Measurements from ENCODE around the gene C10orf67.
"Not testable (repeated sequence)": the region's sequence is repeated elsewhere in the genome, so short reads cannot be mapped to it uniquely, and the experiment has no call there.

C10orf67 gene

GRCh38 chr10:23263441-23264164 is 81.0 kb downstream of the C10orf67 start:
- no peak for DNase-seq (ENCODE audit: low read depth)

GRCh38 chr10:23262928-23263327 is 81.7 kb downstream of the C10orf67 start:
- no peak for DNase-seq (ENCODE audit: low read depth)

GRCh38 chr10:23258516-23258915 is 86.1 kb downstream of the C10orf67 start:
- no peak for DNase-seq (ENCODE audit: low read depth)

DNA sequence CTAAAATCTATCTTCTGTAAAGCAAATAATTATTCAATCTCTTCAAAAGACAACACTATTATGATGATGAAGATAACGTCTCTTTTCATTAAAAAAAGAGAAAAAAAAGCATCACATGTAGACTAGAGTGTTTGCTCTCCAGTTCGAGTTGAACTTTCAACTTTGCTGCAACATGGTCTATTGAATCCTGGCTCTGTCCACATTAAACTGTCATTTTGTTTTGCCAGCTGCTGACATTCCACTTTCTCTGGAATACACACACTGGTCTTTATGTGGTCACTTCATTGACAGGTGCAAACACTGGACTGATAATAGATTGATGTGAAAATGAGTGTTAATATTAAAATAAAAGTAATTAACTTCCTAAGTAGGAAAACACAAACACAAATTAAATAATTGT is 90.8 kb downstream of the C10orf67 start:
- DNase-seq (ENCODE audit: low read depth) = no peak

- not testable (repeated sequence) for DNase-seq (ENCODE audit: low read depth)
Observed at GRCh38 chr10:23252859-23253258, 91.7 kb downstream of the C10orf67 start.

GRCh38 chr10:23241779-23242178 is 102.8 kb downstream of the C10orf67 start:
- not testable (repeated sequence) for DNase-seq (ENCODE audit: low read depth)

DNA sequence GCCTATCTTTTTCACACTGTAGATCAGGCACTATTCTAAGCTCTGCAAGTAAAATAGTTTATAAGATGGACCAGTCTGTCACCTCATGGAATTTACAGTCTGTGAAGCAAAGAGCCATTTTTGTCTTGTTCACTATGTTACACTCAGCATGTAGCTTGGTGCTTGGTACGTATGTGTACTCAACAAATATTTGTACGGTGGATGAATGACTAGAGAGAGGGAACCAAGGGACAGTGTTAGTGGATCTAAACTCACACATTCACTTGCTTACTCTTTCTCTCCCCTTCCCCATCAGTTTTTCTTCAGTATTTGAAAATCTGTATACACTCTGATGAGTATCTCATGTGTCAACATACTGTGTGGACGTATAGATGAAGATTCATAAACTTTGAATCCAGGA is 106.6 kb downstream of the C10orf67 start:
- DNase-seq (ENCODE audit: low read depth) = no peak

DNA sequence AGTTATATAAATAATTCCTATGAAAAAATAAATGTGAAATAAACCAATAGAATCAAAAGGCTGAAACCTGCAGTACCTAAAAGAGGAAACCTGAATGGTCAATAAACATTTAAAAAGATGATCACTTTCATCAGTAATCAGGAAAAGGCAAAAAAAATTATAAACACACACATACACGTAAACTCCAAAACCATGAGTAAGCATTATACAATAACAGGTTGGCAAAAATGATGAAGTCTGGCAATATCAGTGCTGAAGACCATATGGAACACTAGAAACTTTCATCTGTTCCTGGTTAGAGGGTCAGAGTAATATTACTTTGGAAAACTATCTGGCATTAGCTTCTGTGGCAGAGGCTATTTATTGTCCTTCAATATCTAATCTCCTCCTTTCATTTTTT is 114.0 kb downstream of the C10orf67 start:
- DNase-seq (ENCODE audit: low read depth) = no peak

DNA sequence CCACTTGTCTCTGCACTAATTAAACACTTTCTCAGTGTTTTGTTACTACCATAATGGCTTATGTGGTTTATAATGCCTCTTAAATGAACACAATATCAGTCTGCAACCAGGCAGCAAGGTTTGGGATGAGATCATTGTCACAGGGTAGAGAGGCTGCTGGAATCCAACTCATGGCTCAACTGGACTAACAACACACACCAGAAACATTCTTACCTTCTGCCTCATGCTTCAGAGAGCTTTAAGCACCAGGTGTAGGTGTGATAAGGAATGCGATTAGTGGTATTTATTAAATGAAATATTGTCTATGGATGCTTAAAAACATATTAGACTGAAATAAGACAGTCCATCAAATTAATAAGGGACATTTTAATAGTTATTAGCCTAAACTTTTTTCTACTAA is 127.1 kb downstream of the C10orf67 start:
- DNase-seq (ENCODE audit: low read depth) = no peak

DNA sequence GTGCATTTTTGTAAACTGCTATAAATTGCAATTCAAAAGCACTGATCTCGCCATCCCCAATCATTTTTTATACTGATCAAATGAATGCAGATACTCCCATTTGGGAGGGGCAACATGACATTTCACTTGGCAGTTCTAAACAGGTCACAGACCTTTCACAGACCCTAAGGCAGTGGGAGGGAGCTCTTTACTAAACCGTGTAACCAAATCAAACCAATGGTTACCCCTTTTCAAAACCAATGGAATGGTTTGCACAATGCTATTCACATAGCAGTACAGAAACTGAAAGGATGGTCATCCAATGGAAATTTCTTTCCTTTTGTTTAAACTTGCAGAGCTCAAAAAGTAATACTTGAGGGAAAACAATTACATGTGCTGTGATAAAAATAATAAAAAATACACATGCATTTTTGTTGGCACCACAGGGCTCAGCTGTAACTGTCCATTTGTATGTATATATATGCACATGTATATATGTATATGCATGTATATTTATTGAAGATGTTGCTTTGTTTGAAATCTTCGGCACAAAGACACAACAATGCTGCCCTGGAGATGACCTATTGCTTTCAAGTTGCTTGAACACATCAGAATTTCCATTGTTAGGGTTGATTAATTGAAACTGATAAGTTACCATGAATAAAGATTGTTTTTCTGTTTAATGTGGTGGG is 138.5 kb downstream of the C10orf67 start:
- DNase-seq (ENCODE audit: low read depth) = no peak

- no peak for DNase-seq (ENCODE audit: low read depth)
Observed at GRCh38 chr10:23204773-23205172, 139.8 kb downstream of the C10orf67 start.

GRCh38 chr10:23203369-23204325 is 140.9 kb downstream of the C10orf67 start:
- DNase-seq (ENCODE audit: low read depth) = no peak

GRCh38 chr10:23202779-23203178 is 141.8 kb downstream of the C10orf67 start:
- no peak for DNase-seq (ENCODE audit: low read depth)

DNA sequence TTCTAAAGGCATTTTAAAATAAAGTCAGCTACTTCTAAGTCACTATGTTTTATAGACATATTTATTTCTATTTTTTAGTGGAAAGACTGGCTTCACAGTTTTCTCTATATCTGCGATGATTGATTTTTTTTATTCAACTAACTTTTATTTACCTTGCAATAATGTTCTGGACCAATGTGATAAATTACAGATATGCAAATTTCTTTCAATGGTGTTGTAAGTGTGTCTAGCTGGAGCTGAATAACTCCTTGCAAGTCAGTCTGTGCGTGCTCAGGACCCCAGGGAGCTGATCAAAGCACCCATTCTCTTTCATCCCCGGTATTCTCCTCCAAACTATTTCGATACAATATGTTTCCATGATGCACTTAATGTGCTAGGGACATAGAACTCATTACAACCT is 142.8 kb downstream of the C10orf67 start:
- no peak for DNase-seq (ENCODE audit: low read depth)

GRCh38 chr10:23200997-23201652 is 143.5 kb downstream of the C10orf67 start:
- DNase-seq (ENCODE audit: low read depth) = no peak

- DNase-seq (ENCODE audit: low read depth) = no peak
Observed at GRCh38 chr10:23200586-23200985, 144.0 kb downstream of the C10orf67 start.

GRCh38 chr10:23199768-23200511 is 144.7 kb downstream of the C10orf67 start:
- DNase-seq (ENCODE audit: low read depth) = no peak

DNA sequence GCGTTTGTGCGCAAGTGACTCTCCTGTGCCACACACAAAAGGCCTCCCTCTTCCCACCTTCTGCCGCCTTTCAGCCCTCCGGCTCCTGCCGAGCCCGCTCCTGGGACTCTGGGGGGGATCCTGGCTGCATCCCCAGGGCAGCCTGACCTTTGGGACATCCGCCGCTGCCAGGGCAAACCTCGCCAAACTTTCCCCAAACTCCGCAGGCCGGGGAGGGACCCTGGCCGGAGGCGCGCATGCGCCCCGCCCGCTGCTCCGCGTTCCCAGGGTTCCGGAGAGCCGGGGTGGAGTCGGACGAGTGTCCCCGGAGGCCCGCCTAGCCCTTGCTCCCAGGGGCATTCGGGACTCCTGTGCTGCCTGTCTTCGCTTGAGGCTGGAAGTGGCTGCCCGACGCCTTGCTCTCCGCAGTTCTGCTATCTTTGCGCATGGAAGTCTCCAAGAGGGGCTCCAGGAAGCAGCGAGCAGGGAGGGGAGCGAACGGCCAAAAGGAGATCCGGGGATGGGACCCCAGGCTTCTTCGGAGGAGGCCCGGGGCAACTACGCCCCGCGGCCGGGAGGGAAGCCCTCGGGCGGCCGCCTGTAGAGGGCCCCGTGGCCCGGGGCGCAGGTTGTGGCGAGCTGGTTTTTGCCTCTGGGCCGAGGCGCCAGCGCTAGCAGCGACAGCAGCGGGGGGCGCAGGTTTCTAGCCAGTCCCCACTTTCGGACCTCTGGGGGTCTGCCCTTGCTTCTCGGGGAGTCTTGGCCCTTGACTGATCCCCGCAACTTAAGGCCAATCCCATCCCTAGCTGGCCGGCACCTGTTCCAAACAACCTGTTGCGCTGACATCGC is 145.4 kb downstream of the C10orf67 start:
- no peak for DNase-seq (ENCODE audit: low read depth)

GRCh38 chr10:23198610-23198939 is 146.0 kb downstream of the C10orf67 start:
- no peak for DNase-seq (ENCODE audit: low read depth)

- no peak for DNase-seq (ENCODE audit: low read depth)
Observed at GRCh38 chr10:23197416-23197861, 147.2 kb downstream of the C10orf67 start.
